K562 treated with DMSO at 1 percent for 24 hours (cell line): ENCODE measurements around the gene RAB41. TPM values are rescaled to one million over a fixed set of nuclear protein-coding genes. Genes with fewer than 3 reads are reported as not detected.

Source experiments
- total RNA-seq: library from RNA; unstranded; fragments of 300-600 nt; gene quantifications from 2 replicates; pipeline ENCODE4 v1.2.3, GENCODE V29; 2022; ENCODE audit warnings: low read depth; ENCODE audit not compliant: insufficient read depth

Gene RAB41
- not detected in 2 replicates for total RNA-seq

DNA sequence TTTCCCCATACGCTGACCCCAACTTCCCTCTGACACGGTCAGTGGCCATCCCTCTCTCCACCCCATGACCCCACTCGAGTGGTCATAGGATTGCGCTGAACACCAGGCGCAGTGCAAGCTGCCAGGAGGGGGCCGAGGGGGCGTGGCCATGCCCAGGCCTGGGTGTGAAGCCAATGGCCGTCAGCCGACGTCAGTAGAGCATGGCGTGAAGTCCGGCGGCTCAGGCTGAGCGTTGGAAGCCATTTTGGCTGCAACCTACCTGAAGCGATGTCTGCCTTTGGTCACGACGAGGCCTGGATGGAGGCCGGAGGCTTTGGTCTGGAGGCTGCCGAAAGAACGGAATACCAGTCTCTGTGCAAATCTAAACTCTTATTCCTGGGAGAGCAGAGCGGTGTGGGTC lies at the start of gene RAB41:
RAB41 (plus strand) TSS at position 222 of the 400 bp plus-strand sequence; CDS start at position 268, 46 bp downstream.

DNA sequence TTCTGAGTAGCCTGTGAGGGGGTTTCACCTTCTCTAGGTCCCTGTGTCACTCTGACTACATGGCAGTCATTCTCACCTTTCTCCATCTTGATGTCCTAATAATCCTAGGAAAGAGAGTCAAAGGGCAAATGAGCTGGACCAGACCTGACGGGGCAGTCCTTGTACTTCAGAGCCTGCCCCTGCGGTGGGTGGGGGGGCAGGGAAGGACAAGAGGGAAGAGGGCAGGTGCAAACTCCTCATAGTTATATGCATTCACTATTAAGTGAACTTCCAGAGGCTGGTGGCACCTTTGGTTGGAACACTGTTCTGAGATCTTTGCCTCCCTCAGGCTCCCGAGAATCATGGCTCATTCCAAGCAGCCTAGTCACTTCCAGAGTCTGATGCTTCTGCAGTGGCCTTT lies 47.6 kb upstream of the RAB41 start, which contains the start of gene AWAT1:
AWAT1 (plus strand) TSS at position 301 of the 400 bp plus-strand sequence; CDS start at position 342, 41 bp downstream.

DNA sequence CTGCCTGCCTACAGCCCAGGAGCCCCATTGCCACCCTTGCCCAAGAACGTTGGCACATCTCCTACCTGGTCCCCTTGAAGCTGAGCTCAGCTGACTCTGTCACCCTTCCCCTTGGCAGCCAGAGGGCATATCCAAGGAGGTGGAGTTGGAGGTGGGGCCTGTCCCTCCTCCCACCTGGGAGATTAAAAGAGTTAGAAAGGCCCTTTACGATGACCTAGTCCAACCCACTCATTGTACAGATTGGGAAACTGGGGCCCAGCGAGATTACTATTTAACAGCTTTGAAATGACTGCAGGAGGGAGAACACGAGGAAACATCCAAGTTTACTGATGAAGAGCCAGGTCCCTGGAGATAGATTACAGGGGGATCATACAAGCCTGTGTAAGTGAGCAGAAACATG lies 21.9 kb upstream of the RAB41 start, which contains the start of gene P2RY4:
P2RY4 (minus strand) TSS at position 101 of the 400 bp plus-strand sequence. CDS start 580 bp downstream, outside the sequence.

DNA sequence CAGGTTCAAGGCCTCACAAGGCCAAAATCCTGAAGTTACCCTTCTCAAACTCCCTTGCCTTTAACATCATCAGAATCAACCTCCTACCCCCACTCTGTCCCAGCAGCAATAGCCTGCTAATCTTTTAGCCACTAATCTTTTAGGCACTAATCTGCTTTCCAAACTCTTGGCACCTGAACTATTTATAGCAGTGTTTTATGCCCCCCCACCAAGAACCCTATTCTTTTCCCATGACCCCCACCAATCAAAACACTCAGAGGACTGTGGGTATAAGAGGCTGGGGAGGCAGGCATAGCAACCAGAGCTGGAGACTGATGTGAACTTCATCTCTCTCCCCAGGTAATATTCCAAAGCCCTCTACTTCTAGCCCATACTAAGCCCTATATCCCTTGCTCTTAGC lies 13.9 kb upstream of the RAB41 start, which contains the start of gene ARR3:
ARR3 (plus strand) TSS at position 301 of the 400 bp plus-strand sequence. CDS start 1,052 bp downstream, outside the sequence.

DNA sequence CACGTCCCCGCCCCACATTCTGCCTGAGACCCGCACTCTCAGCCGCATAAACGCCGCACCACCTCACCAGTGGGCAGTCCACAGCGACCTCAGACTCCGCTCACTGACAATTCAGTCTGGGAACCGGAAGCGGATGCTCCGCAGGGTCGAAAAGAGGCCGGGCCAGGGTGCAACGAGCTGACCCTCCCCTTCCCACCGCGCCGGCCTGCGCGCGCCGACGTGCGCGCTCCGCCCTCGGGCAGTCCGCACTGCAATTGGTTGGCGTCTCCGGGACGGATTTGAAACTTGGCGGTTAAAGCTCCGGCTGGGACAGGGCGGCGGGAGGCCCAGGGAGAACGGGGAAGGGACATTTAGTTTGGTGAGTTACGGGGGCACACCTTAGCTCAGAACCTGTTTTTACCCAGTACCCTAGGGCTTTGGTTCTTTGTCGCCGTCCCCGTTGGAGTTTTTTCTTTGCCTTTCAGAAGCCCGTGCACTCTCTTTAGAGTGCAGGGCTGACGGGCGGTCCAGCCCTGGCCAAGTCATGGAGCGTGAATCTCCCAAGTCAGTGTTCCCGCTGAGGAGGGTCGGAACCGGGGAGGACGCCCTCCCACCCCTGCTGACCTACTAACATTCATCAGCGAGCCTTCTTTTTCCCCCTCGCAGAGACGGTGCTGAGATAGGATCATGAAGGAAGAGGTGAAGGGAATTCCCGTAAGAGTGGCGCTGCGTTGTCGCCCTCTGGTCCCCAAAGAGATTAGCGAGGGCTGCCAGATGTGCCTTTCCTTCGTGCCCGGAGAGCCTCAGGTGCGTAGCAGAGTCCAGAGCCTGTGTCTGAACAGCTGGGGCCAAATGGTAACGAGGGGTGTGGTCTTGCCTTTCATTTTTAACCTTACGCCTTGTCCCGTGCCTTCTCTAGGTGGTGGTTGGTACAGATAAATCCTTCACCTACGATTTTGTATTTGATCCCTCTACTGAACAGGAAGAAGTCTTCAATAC lies 8.1 kb downstream of the RAB41 start, which contains the start of the genes KIF4A and PDZD11:
KIF4A (plus strand) TSS at position 312 of the 978 bp plus-strand sequence; CDS start at position 667, 355 bp downstream.
PDZD11 (minus strand) TSS at position 135 of the 978 bp plus-strand sequence. CDS start 586 bp downstream, outside the sequence.

Other genes starting within 250 kb of the RAB41 start
- gene AWAT2, start 232.2 kb upstream of the RAB41 start, total RNA-seq = not detected in 2 replicates
- gene OTUD6A, start 219.7 kb upstream of the RAB41 start, total RNA-seq = 1.2 and 1.3 TPM in 2 replicates
- 73.1 and 74.3 TPM in 2 replicates for gene IGBP1, start 148.7 kb upstream of the RAB41 start, total RNA-seq
- gene DGAT2L6, start 104.7 kb upstream of the RAB41 start, total RNA-seq = not detected in 2 replicates
- not detected in 2 replicates for gene AWAT1, start 47.5 kb upstream of the RAB41 start, total RNA-seq
- gene P2RY4, start 22.0 kb upstream of the RAB41 start, total RNA-seq = not detected in 2 replicates
- not detected in 2 replicates for gene ARR3, start 13.8 kb upstream of the RAB41 start, total RNA-seq
- 43.2 and 43.4 TPM in 2 replicates for gene PDZD11, start 7.8 kb downstream of the RAB41 start, total RNA-seq
- 32.7 and 41.8 TPM in 2 replicates for gene KIF4A, start 7.9 kb downstream of the RAB41 start, total RNA-seq
- 0.23 TPM in 1 of 2 replicates, not detected in the other for gene GDPD2, start 141.1 kb downstream of the RAB41 start, total RNA-seq
- 4.8 and 8.4 TPM in 2 replicates for gene DLG3, start 162.7 kb downstream of the RAB41 start, total RNA-seq